Lung (tissue), 12 donors: ENCODE data around the gene EPB41L3. TPM values are rescaled to one million over a fixed set of nuclear protein-coding genes. Genes with fewer than 3 reads are reported as not detected.

Experiments used
- ATAC-seq: fragments of 200-7000 bp; cut with Tn5 transposase; one replicate; pipeline ENCODE4 v1.9.1; 2020; ENCODE audit warnings: moderate number of reproducible peaks; ENCODE audit not compliant: insufficient read depth, low FRiP score
- DNase-seq, 3 donors: peaks; one replicate each; pipeline ENCODE4 v3.0.0-alpha.2; 2013 to 2017
- H3K27ac ChIP-seq, 2 donors: one replicate each; pipeline ENCODE4 v1.5.1; 2013; ENCODE audit warnings: mild to moderate bottlenecking in 2 of 2, moderate library complexity in 2 of 2, control low read depth in 1 of 2, inconsistent platforms in 1 of 2, low read depth in 1 of 2, low read length in 1 of 2
- H3K27me3 ChIP-seq, 3 donors: one replicate each; pipeline ENCODE4 v1.5.1; 2013; ENCODE audit warnings: low read length in 2 of 3; ENCODE audit not compliant: control insufficient read depth in 3 of 3, insufficient read depth in 3 of 3
- H3K36me3 ChIP-seq, 4 donors: one replicate each; pipeline ENCODE4 v1.5.1; 2013; ENCODE audit warnings: low read length in 4 of 4, mild to moderate bottlenecking in 1 of 4, moderate library complexity in 1 of 4; ENCODE audit not compliant: control insufficient read depth in 4 of 4, insufficient read depth in 4 of 4
- H3K4me1 ChIP-seq, 5 donors: one replicate each; pipeline ENCODE4 v1.5.1; 2013; ENCODE audit warnings: low read length in 5 of 5, mild to moderate bottlenecking in 2 of 5, moderate library complexity in 1 of 5; ENCODE audit not compliant: control insufficient read depth in 5 of 5, insufficient read depth in 5 of 5
- H3K4me3 ChIP-seq: one replicate; pipeline ENCODE4 v1.5.1; 2013; ENCODE audit warnings: mild to moderate bottlenecking, control low read depth, moderate library complexity
- H3K9ac ChIP-seq, 2 donors: one replicate each; pipeline ENCODE4 v1.5.1; 2013; ENCODE audit warnings: low read length in 2 of 2, control low read depth in 1 of 2; ENCODE audit not compliant: insufficient read depth in 1 of 2
- H3K9me3 ChIP-seq, 4 donors: one replicate each; pipeline ENCODE4 v1.5.1; 2013; ENCODE audit warnings: low read length in 3 of 4, mild to moderate bottlenecking in 1 of 4, moderate library complexity in 1 of 4; ENCODE audit not compliant: control insufficient read depth in 4 of 4, insufficient read depth in 3 of 4
- CTCF ChIP-seq: IDR thresholded peaks from 2 replicates; pipeline ENCODE4 v1.5.1; 2012; ENCODE audit warnings: mild to moderate bottlenecking; ENCODE audit errors: control extremely low read depth, extremely low read depth
- WGBS, 2 donors: extraction: QIAGEN DNeasy Blood & Tissue Kit; methylation state at CpG; one replicate each; pipeline ENCODE4 v1.1.7; 2013; 5-methylcytosine and 5-hydroxymethylcytosine counted together
- polyA plus RNA-seq, 2 donors: library from polyadenylated mRNA; stranded (reverse); fragments of 200-250 nt; gene quantifications; one replicate each; pipeline ENCODE4 v1.2.1, GENCODE V29; 2013
- total RNA-seq, 2 donors: library from RNA; depleted of rRNA in 1 of 2; stranded (reverse); fragments of >200 nt in 1 of 2; gene quantifications; one replicate each; pipeline ENCODE4 v1.2.1, GENCODE V29; 2014 to 2021
- donor health status: control.
- donor health status: control.
- donor health status: Bipolar disorder and iron deficiency.
- donor health status: healthy.
- donor health status: DM: yes; HTN: yes; CAD: no.

Gene EPB41L3
- total and polyA plus RNA-seq, 4 donors, result 19.0 to 64.0 (median 39.9) TPM

GRCh38 chr18:5519448-5520298, 24.1 kb downstream of the EPB41L3 start:
- Histone ChIP-seq H3K27me3 (no peaks in the 10 kb centered on the region), H3K4me3 (no peak overlapping the region), H3K9ac (no peak overlapping the region), H3K9me3 (no peaks in the 10 kb centered on the region), H3K4me1 (peaks cover 5 to 20% (median 11%) of the 10 kb centered on the region in 5 donors), H3K36me3 (no peaks in the 10 kb centered on the region), H3K27ac (no peak overlapping the region)
- DNase-seq, result no peak
- 81 to 85% methylated on average over 10 of the region's 10 CpGs for WGBS, 2 donors
- TF ChIP-seq CTCF, result no peak
- ATAC-seq, result no peak

GRCh38 chr18:5518899-5519371, 24.9 kb downstream of the EPB41L3 start:
- ATAC-seq, result no peak

GRCh38 chr18:5518179-5518770, 25.5 kb downstream of the EPB41L3 start:
- no peak overlapping the region for H3K9ac ChIP-seq
- no peak for ATAC-seq
- no peak overlapping the region for H3K4me3 ChIP-seq
- no peak for TF ChIP-seq CTCF
- DNase-seq, result no peak
- no peaks in the 10 kb centered on the region for H3K9me3 ChIP-seq
- no peaks in the 10 kb centered on the region for H3K36me3 ChIP-seq
- WGBS, 2 donors, result 88 to 90% methylated on average over 10 of the region's 10 CpGs
- H3K27ac ChIP-seq, result no peak overlapping the region
- peaks cover 4 to 20% (median 11%) of the 10 kb centered on the region in 5 donors for H3K4me1 ChIP-seq
- H3K27me3 ChIP-seq, result no peaks in the 10 kb centered on the region

More at GRCh38 chr18:5518899-5519371, 24.9 kb downstream of the EPB41L3 start:
- Histone ChIP-seq H3K4me1 (peaks cover 4 to 20% (median 11%) of the 10 kb centered on the region in 5 donors), H3K27ac (no peak overlapping the region), H3K9me3 (no peaks in the 10 kb centered on the region), H3K9ac (no peak overlapping the region), H3K27me3 (no peaks in the 10 kb centered on the region), H3K4me3 (no peak overlapping the region), H3K36me3 (no peaks in the 10 kb centered on the region)
- 63 to 86% methylated on average over 13 of the region's 13 CpGs for WGBS, 2 donors
- TF ChIP-seq CTCF, result no peak
- no peak for DNase-seq
